ENCODE results near the gene RAPGEF4. TPM values are rescaled to one million over a fixed set of nuclear protein-coding genes. Genes with fewer than 3 reads are reported as not detected.
A peak's percentile ranks its signal among the peaks of the same experiment; 100 is the strongest.

Gene RAPGEF4
- 10 to 100 TPM in 1 of 2 donors, 1 to 10 TPM in 1; 6.7 to 22.8 TPM for total RNA-seq
- polyA plus RNA-seq: 1 to 10 TPM in 1 of 2 donors, under 1 TPM in 1; 0.46 to 1.0 TPM
- long read RNA-seq, donor 1, partial matches to known transcripts: 3 of 15 reads
- long read RNA-seq, donor 1, other reads (novel, unspliced or antisense): 12 of 15 reads
- long read RNA-seq, donor 2, full-length matches to known transcripts: 2 of 12 reads
- long read RNA-seq, donor 2, partial matches to known transcripts: 3 of 12 reads
- long read RNA-seq, donor 2, other reads (novel, unspliced or antisense): 7 of 12 reads

GRCh38 chr2:172735582-172736423 is at the start of gene RAPGEF4:
RAPGEF4 (plus strand) TSS chr2:172735845; CDS start chr2:172735984, 139 bp downstream.
- no peaks in the 10 kb centered on the region for H3K27me3 ChIP-seq (ENCODE audit: control insufficient read depth in 1 of 2, insufficient read depth in 2 of 2, low read length in 1 of 2)
- intact Hi-C loops (cut with DNase I): no loop called here

GRCh38 chr2:172693037-172693436 is 42.6 kb upstream of the RAPGEF4 start:
- WGBS, 2 donors: 0 to 2% methylated on average over 3 of the region's 3 CpGs
- Histone ChIP-seq H3K9me3 (ENCODE audit: control insufficient read depth, low read length) (peaks cover 4% of the 10 kb centered on the region), H3K4me1 (ENCODE audit: control insufficient read depth in 1 of 2, insufficient read depth in 2 of 2, low read length in 2 of 2) (peaks cover 0 to 2% of the 10 kb centered on the region in 2 donors), H3K27ac (ENCODE audit: low read depth in 1 of 2, low read length in 2 of 2) (no peak overlapping the region), H3K27me3 (ENCODE audit: control insufficient read depth in 1 of 2, insufficient read depth in 2 of 2, low read length in 1 of 2) (peaks cover 0 to 1% of the 10 kb centered on the region in 2 donors), H3K4me3 (ENCODE audit: low read length in 2 of 2) (no peak overlapping the region), H3K36me3 (ENCODE audit: control insufficient read depth in 1 of 2, insufficient read depth in 2 of 2, low read length in 1 of 2) (no peaks in the 10 kb centered on the region)
- peak; percentile 59 for ATAC-seq (ENCODE audit: low FRiP score)
- DNase-seq: peak in 1 of 2 donors; percentile 54
- intact Hi-C loops (cut with DNase I): no loop called here

More at GRCh38 chr2:172735582-172736423, at the start of gene RAPGEF4:
- H3K4me3 ChIP-seq (ENCODE audit: low read length in 2 of 2): peak within 1 kb of the TSS; percentile 46 to 51
- no peaks in the 10 kb centered on the region for H3K4me1 ChIP-seq (ENCODE audit: control insufficient read depth in 1 of 2, insufficient read depth in 2 of 2, low read length in 2 of 2)
- no peaks in the 10 kb centered on the region for H3K36me3 ChIP-seq (ENCODE audit: control insufficient read depth in 1 of 2, insufficient read depth in 2 of 2, low read length in 1 of 2)
- no peaks in the 10 kb centered on the region for H3K9me3 ChIP-seq (ENCODE audit: control insufficient read depth, low read length)
- 1% methylated on average over 59 to 95 of the region's 95 CpGs for WGBS, 2 donors
- no peak for DNase-seq
- no peak for ATAC-seq (ENCODE audit: low FRiP score)
- H3K27ac ChIP-seq (ENCODE audit: low read depth in 1 of 2, low read length in 2 of 2): no peak within 1 kb of the TSS

GRCh38 chr2:172693529-172694455 is 41.9 kb upstream of the RAPGEF4 start:
- no peaks in the 10 kb centered on the region for H3K36me3 ChIP-seq (ENCODE audit: control insufficient read depth in 1 of 2, insufficient read depth in 2 of 2, low read length in 1 of 2)
- intact Hi-C loops (cut with DNase I): no loop called here
- WGBS, 2 donors: 75 to 81% methylated on average over 8 of the region's 8 CpGs
- peaks cover 0 to 2% of the 10 kb centered on the region in 2 donors for H3K4me1 ChIP-seq (ENCODE audit: control insufficient read depth in 1 of 2, insufficient read depth in 2 of 2, low read length in 2 of 2)
- peaks cover 0 to 1% of the 10 kb centered on the region in 2 donors for H3K27me3 ChIP-seq (ENCODE audit: control insufficient read depth in 1 of 2, insufficient read depth in 2 of 2, low read length in 1 of 2)
- no peak for DNase-seq
- peaks cover 1% of the 10 kb centered on the region for H3K9me3 ChIP-seq (ENCODE audit: control insufficient read depth, low read length)
- H3K27ac ChIP-seq (ENCODE audit: low read depth in 1 of 2, low read length in 2 of 2): no peak overlapping the region
- H3K4me3 ChIP-seq (ENCODE audit: low read length in 2 of 2): no peak overlapping the region
- ATAC-seq (ENCODE audit: low FRiP score): no peak

- intact Hi-C loops (cut with DNase I): no loop called here
- peaks cover 0 to 1% of the 10 kb centered on the region in 2 donors for H3K27me3 ChIP-seq (ENCODE audit: control insufficient read depth in 1 of 2, insufficient read depth in 2 of 2, low read length in 1 of 2)
- no peak overlapping the region for H3K27ac ChIP-seq (ENCODE audit: low read depth in 1 of 2, low read length in 2 of 2)
- no peaks in the 10 kb centered on the region for H3K36me3 ChIP-seq (ENCODE audit: control insufficient read depth in 1 of 2, insufficient read depth in 2 of 2, low read length in 1 of 2)
- ATAC-seq (ENCODE audit: low FRiP score) (no peak), DNase-seq (no peak)
- 77 to 79% methylated on average over 3 of the region's 3 CpGs for WGBS, 2 donors
- H3K4me1 ChIP-seq (ENCODE audit: control insufficient read depth in 1 of 2, insufficient read depth in 2 of 2, low read length in 2 of 2): peaks cover 0 to 2% of the 10 kb centered on the region in 2 donors
- no peak overlapping the region for H3K4me3 ChIP-seq (ENCODE audit: low read length in 2 of 2)
- peaks cover 1% of the 10 kb centered on the region for H3K9me3 ChIP-seq (ENCODE audit: control insufficient read depth, low read length)
Measured at GRCh38 chr2:172697296-172697695, 38.3 kb upstream of the RAPGEF4 start.

GRCh38 chr2:172698041-172698863 is 37.4 kb upstream of the RAPGEF4 start:
- Histone ChIP-seq H3K4me3 (ENCODE audit: low read length in 2 of 2) (no peak overlapping the region), H3K4me1 (ENCODE audit: control insufficient read depth in 1 of 2, insufficient read depth in 2 of 2, low read length in 2 of 2) (no peaks in the 10 kb centered on the region), H3K27ac (ENCODE audit: low read depth in 1 of 2, low read length in 2 of 2) (no peak overlapping the region), H3K9me3 (ENCODE audit: control insufficient read depth, low read length) (no peaks in the 10 kb centered on the region), H3K36me3 (ENCODE audit: control insufficient read depth in 1 of 2, insufficient read depth in 2 of 2, low read length in 1 of 2) (no peaks in the 10 kb centered on the region), H3K27me3 (ENCODE audit: control insufficient read depth in 1 of 2, insufficient read depth in 2 of 2, low read length in 1 of 2) (no peaks in the 10 kb centered on the region)
- no peak for DNase-seq
- WGBS, 2 donors: 69 to 72% methylated on average over 5 of the region's 5 CpGs
- intact Hi-C loops (cut with DNase I): no loop called here
- ATAC-seq (ENCODE audit: low FRiP score): no peak

- Histone ChIP-seq H3K36me3 (ENCODE audit: control insufficient read depth in 1 of 2, insufficient read depth in 2 of 2, low read length in 1 of 2) (no peaks in the 10 kb centered on the region), H3K9me3 (ENCODE audit: control insufficient read depth, low read length) (no peaks in the 10 kb centered on the region), H3K4me1 (ENCODE audit: control insufficient read depth in 1 of 2, insufficient read depth in 2 of 2, low read length in 2 of 2) (no peaks in the 10 kb centered on the region), H3K27me3 (ENCODE audit: control insufficient read depth in 1 of 2, insufficient read depth in 2 of 2, low read length in 1 of 2) (no peaks in the 10 kb centered on the region), H3K4me3 (ENCODE audit: low read length in 2 of 2) (no peak overlapping the region), H3K27ac (ENCODE audit: low read depth in 1 of 2, low read length in 2 of 2) (no peak overlapping the region)
- ATAC-seq (ENCODE audit: low FRiP score) (no peak), DNase-seq (no peak)
- intact Hi-C loops (cut with DNase I): no loop called here
- WGBS, 2 donors: 12 to 28% methylated on average over 1 of the region's 1 CpG
Measured at GRCh38 chr2:172701250-172701649, 34.4 kb upstream of the RAPGEF4 start.

GRCh38 chr2:172702451-172702850 is 33.2 kb upstream of the RAPGEF4 start:
- Histone ChIP-seq H3K27me3 (ENCODE audit: control insufficient read depth in 1 of 2, insufficient read depth in 2 of 2, low read length in 1 of 2) (peaks cover 0 to 1% of the 10 kb centered on the region in 2 donors), H3K27ac (ENCODE audit: low read depth in 1 of 2, low read length in 2 of 2) (no peak overlapping the region), H3K36me3 (ENCODE audit: control insufficient read depth in 1 of 2, insufficient read depth in 2 of 2, low read length in 1 of 2) (no peaks in the 10 kb centered on the region), H3K4me1 (ENCODE audit: control insufficient read depth in 1 of 2, insufficient read depth in 2 of 2, low read length in 2 of 2) (no peaks in the 10 kb centered on the region), H3K9me3 (ENCODE audit: control insufficient read depth, low read length) (no peaks in the 10 kb centered on the region), H3K4me3 (ENCODE audit: low read length in 2 of 2) (no peak overlapping the region)
- intact Hi-C loops (cut with DNase I): no loop called here
- DNase-seq (no peak), ATAC-seq (ENCODE audit: low FRiP score) (no peak)
- 95% methylated on average over 1 of the region's 1 CpG for WGBS, 2 donors

All from aorta (tissue), 5 donors.